HG03442 (cell line): ENCODE measurements around the gene CRELD2.

Experiments used
- ATAC-seq: cut with Tn5 transposase; IDR thresholded peaks from one replicate; pipeline ENCODE4 v1.9.1; 2021; ENCODE audit warnings: mild to moderate bottlenecking, moderate library complexity; ENCODE audit not compliant: unreplicated experiment

Gene CRELD2

GRCh38 chr22:49966041-49966773 lies 47.8 kb downstream of the CRELD2 start:
- no peak for ATAC-seq

- ATAC-seq: no peak
Measured at GRCh38 chr22:49966774-49967705, 48.6 kb downstream of the CRELD2 start.

- ATAC-seq: no peak
Measured at GRCh38 chr22:49967706-49968208, 49.3 kb downstream of the CRELD2 start.

- no peak for ATAC-seq
Measured at GRCh38 chr22:49968313-49968830, 49.9 kb downstream of the CRELD2 start.

- ATAC-seq: no peak
Measured at GRCh38 chr22:49968831-49969661, 50.6 kb downstream of the CRELD2 start.

- ATAC-seq: no peak
Measured at GRCh38 chr22:49969751-49970527, 51.5 kb downstream of the CRELD2 start.

GRCh38 chr22:49970528-49971231 lies 52.2 kb downstream of the CRELD2 start:
- peak; percentile 72 for ATAC-seq

- ATAC-seq: peak; percentile 24
Measured at GRCh38 chr22:49971232-49972162, 53.1 kb downstream of the CRELD2 start.

GRCh38 chr22:49972163-49973017 lies 54.0 kb downstream of the CRELD2 start:
- no peak for ATAC-seq

GRCh38 chr22:49973018-49973961 lies 54.9 kb downstream of the CRELD2 start:
- no peak for ATAC-seq

GRCh38 chr22:49975543-49976389 lies 57.3 kb downstream of the CRELD2 start:
- no peak for ATAC-seq

GRCh38 chr22:49976439-49977175 lies 58.2 kb downstream of the CRELD2 start:
- no peak for ATAC-seq
